Keratinocyte (primary cell): ENCODE results near the gene LSM12.

Experiments used
- CTCF ChIP-seq, 3 experiments: IDR thresholded peaks in 1 of 3; conservative IDR thresholded peaks in 1 of 3; optimal IDR thresholded peaks in 1 of 3; 2 replicates in 2 of 3; 3 replicates in 1 of 3; pipeline versions ENCODE3 to v1.5.1; 2011; ENCODE audit warnings: low read length in 3 of 3, mild to moderate bottlenecking in 3 of 3, moderate library complexity in 2 of 3, control low read depth in 1 of 3, inconsistent platforms in 1 of 3; ENCODE audit not compliant: insufficient read depth in 2 of 3; ENCODE audit errors: extremely low read depth in 1 of 3
- EZH2 ChIP-seq: IDR thresholded peaks from one replicate; pipeline ENCODE4 v1.6.1; 2012; ENCODE audit warnings: inconsistent platforms, mild to moderate bottlenecking, low read length, moderate library complexity

- TF ChIP-seq CTCF (optimal IDR thresholded peaks at IDR 0.05 in 1 of 3, IDR thresholded peaks at IDR 0.05 in 1 of 3, conservative IDR thresholded peaks at IDR 0.05 in 1 of 3; ENCODE audit: extremely low read depth in 1 of 3, insufficient read depth in 2 of 3, low read length in 3 of 3) (no peak), EZH2 (no peak)
Measured at GRCh38 chr17:44078412-44078811, 11.9 kb upstream of the LSM12 start.
